ENCODE measurements around the gene LUC7L3.

DNA sequence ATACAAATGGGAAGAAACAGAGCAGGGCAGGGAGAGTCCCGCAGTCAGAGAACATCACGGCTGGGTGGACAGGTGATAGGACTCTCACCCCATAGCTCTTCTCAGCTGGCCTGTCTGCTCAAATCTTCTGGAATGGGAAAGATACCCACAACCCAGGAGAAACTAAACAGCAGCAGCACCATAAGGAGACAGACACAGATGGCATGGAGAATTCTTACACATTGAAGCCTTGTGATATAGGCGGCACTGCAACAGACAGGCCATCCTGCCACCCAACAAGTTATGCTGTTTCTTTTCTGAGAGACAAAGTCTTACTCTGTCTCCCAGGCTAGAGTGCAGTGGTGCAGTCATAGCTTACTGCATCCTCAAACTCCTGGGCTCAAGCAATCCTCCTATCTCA lies 56.5 kb downstream of the LUC7L3 start:
- TF ChIP-seq, protein P1, sequence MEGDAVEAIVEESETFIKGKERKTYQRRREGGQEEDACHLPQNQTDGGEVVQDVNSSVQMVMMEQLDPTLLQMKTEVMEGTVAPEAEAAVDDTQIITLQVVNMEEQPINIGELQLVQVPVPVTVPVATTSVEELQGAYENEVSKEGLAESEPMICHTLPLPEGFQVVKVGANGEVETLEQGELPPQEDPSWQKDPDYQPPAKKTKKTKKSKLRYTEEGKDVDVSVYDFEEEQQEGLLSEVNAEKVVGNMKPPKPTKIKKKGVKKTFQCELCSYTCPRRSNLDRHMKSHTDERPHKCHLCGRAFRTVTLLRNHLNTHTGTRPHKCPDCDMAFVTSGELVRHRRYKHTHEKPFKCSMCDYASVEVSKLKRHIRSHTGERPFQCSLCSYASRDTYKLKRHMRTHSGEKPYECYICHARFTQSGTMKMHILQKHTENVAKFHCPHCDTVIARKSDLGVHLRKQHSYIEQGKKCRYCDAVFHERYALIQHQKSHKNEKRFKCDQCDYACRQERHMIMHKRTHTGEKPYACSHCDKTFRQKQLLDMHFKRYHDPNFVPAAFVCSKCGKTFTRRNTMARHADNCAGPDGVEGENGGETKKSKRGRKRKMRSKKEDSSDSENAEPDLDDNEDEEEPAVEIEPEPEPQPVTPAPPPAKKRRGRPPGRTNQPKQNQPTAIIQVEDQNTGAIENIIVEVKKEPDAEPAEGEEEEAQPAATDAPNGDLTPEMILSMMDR (IDR thresholded peaks at IDR 0.05; ENCODE audit: insufficient read depth, low read length, poor library complexity, severe bottlenecking): no peak
- TF ChIP-seq EZH2phosphoT487 (conservative IDR thresholded peaks at IDR 0.05; ENCODE audit: low read length): no peak

Data from SU-DHL-6 (cell line).